GM23338 (cell line): ENCODE results near the gene CDC45.

Experiments used
- CREB1 ChIP-seq: fragments of 250-450 bp; sonication (Bioruptor Pico); IDR thresholded peaks from 2 replicates; pipeline ENCODE4 v1.5.0; 2020; ENCODE audit warnings: low read depth, mild to moderate bottlenecking, moderate library complexity
- CTCF ChIP-seq, 2 experiments: fragments of 200-600 bp in 1 of 2; sonication (generic) in 1 of 2; conservative IDR thresholded peaks; 2 replicates each; pipeline versions ENCODE4 v1.5.1 to v1.6.1; 2016 to 2017; ENCODE audit warnings: antibody characterized with exemption in 2 of 2, low read depth in 2 of 2, mild to moderate bottlenecking in 2 of 2, moderate library complexity in 1 of 2
- ETS1 ChIP-seq: IDR thresholded peaks from 2 replicates; pipeline ENCODE4 v1.6.1; 2016; ENCODE audit warnings: antibody characterized with exemption
- EZH2 ChIP-seq: fragments of 200-600 bp; sonication (generic); IDR thresholded peaks from one replicate; pipeline ENCODE4 v1.8.0; 2017; ENCODE audit warnings: antibody characterized with exemption, mild to moderate bottlenecking, low read depth; ENCODE audit not compliant: unreplicated experiment
- EZH2phosphoT487 ChIP-seq: fragments of 200-600 bp; sonication (generic); IDR thresholded peaks from one replicate; pipeline ENCODE4 v1.8.1; 2018; ENCODE audit warnings: antibody characterized with exemption; ENCODE audit not compliant: unreplicated experiment
- JUNB ChIP-seq: IDR thresholded peaks from one replicate; pipeline ENCODE4 v1.6.1; 2016; ENCODE audit warnings: antibody characterized with exemption; ENCODE audit not compliant: unreplicated experiment
- NANOG ChIP-seq: IDR thresholded peaks from 2 replicates; pipeline ENCODE4 v1.6.1; 2016; ENCODE audit warnings: antibody characterized with exemption, borderline replicate concordance
- POLR2AphosphoS5 ChIP-seq: IDR thresholded peaks from 2 replicates; pipeline ENCODE4 v1.6.1; 2016; ENCODE audit warnings: antibody characterized with exemption, low read depth
- REST ChIP-seq: IDR thresholded peaks from one replicate; pipeline ENCODE4 v1.6.1; 2018; ENCODE audit warnings: antibody characterized with exemption; ENCODE audit not compliant: unreplicated experiment
- STAT1 ChIP-seq: IDR thresholded peaks from one replicate; pipeline ENCODE4 v1.6.1; 2016; ENCODE audit warnings: antibody characterized with exemption; ENCODE audit not compliant: unreplicated experiment
- ZNF331 ChIP-seq: fragments of 250-450 bp; sonication (Bioruptor Pico); IDR thresholded peaks from 2 replicates; pipeline ENCODE4 v1.5.0; 2020; ENCODE audit warnings: low read depth, mild to moderate bottlenecking, moderate library complexity

GRCh38 chr22:19545935-19546207 is 66.2 kb downstream of the CDC45 start:
- TF ChIP-seq STAT1 (no peak), CTCF (conservative IDR thresholded peaks at IDR 0.05; ENCODE audit: low read depth in 2 of 2) (no peak), NANOG (no peak), POLR2AphosphoS5 (no peak), EZH2phosphoT487 (no peak), REST (no peak), EZH2 (no peak), JUNB (no peak), CREB1 (CRISPR knock-in tag) (no peak), ZNF331 (CRISPR knock-in tag) (no peak), ETS1 (no peak)
